Smooth muscle cell of the brain vasculature (primary cell): ENCODE results near the gene RPA4.
"Not testable (repeated sequence)": the region's sequence is repeated elsewhere in the genome, so short reads cannot be mapped to it uniquely, and the experiment has no call there.

Source experiments
- DNase-seq: peaks from one replicate; pipeline ENCODE4 v3.0.0-alpha.2; 2012; ENCODE audit warnings: low read depth, low spot score

Gene RPA4

GRCh38 chrX:96883608-96884007 lies at the start of gene RPA4:
Gene RPA4 (plus strand): TSS chrX:96883908. CDS start chrX:96884311, 403 bp downstream.
- no peak for DNase-seq

GRCh38 chrX:96834137-96834536 lies 49.6 kb upstream of the RPA4 start:
- DNase-seq, result no peak

- DNase-seq, result no peak
Measured at GRCh38 chrX:96835660-96836289, 47.9 kb upstream of the RPA4 start.

- no peak for DNase-seq
Measured at GRCh38 chrX:96837808-96838207, 45.9 kb upstream of the RPA4 start.

- DNase-seq, result no peak
Measured at GRCh38 chrX:96838537-96838936, 45.2 kb upstream of the RPA4 start.

- no peak for DNase-seq
Measured at GRCh38 chrX:96841325-96841724, 42.4 kb upstream of the RPA4 start.

- DNase-seq, result not testable (repeated sequence)
Measured at GRCh38 chrX:96841866-96842265, 41.8 kb upstream of the RPA4 start.

- DNase-seq, result no peak
Measured at GRCh38 chrX:96843566-96843965, 40.1 kb upstream of the RPA4 start.

- DNase-seq, result no peak
Measured at GRCh38 chrX:96846841-96847240, 36.9 kb upstream of the RPA4 start.

- DNase-seq, result not testable (repeated sequence)
Measured at GRCh38 chrX:96859422-96859821, 24.3 kb upstream of the RPA4 start.

- DNase-seq, result no peak
Measured at GRCh38 chrX:96861218-96861617, 22.5 kb upstream of the RPA4 start.

GRCh38 chrX:96861661-96862060 lies 22.0 kb upstream of the RPA4 start:
- DNase-seq, result no peak

- DNase-seq, result no peak
Measured at GRCh38 chrX:96884027-96884426, 319 bp downstream of the RPA4 start.

GRCh38 chrX:96889726-96890125 lies 6.0 kb downstream of the RPA4 start:
- DNase-seq, result no peak

- DNase-seq, result no peak
Measured at GRCh38 chrX:96906741-96907140, 23.0 kb downstream of the RPA4 start.

GRCh38 chrX:96907516-96908272 lies 24.0 kb downstream of the RPA4 start:
- no peak for DNase-seq

- DNase-seq, result no peak
Measured at GRCh38 chrX:96909291-96909690, 25.6 kb downstream of the RPA4 start.

GRCh38 chrX:96918864-96919263 lies 35.2 kb downstream of the RPA4 start:
- no peak for DNase-seq

- DNase-seq, result no peak
Measured at GRCh38 chrX:96919672-96920071, 36.0 kb downstream of the RPA4 start.

- DNase-seq, result no peak
Measured at GRCh38 chrX:96924581-96924980, 40.9 kb downstream of the RPA4 start.

- no peak for DNase-seq
Measured at GRCh38 chrX:96929036-96929435, 45.3 kb downstream of the RPA4 start.
